Calu3 (cell line): ENCODE measurements around the gene RBM8A. TPM values are rescaled to one million over a fixed set of nuclear protein-coding genes. Genes with fewer than 3 reads are reported as not detected.

Experiments used
- BruUV-seq: library from RNA; stranded (reverse); fragments of 400-500 nt; replicated peaks from 2 replicates; lab custom pipeline; 2021; lab: Mats Ljungman, UMichigan
- CTCF ChIA-PET: fragments of 300-600 bp; sonication (Branson Sonifier 250); formaldehyde crosslinking; loops from one replicate; lab custom pipeline; 2022; ENCODE audit warnings: antibody characterized with exemption; lab: Charles Lee
- DNase-seq: peaks from one replicate; pipeline ENCODE4 v3.0.0; 2022
- H3K27ac Mint-ChIP-seq: one replicate; pipeline ENCODE4 v1.8.0; 2022; ENCODE audit warnings: mixed read lengths; ENCODE audit not compliant: unreplicated experiment
- H3K27me3 Mint-ChIP-seq: one replicate; pipeline ENCODE4 v1.8.0; 2022; ENCODE audit warnings: mixed read lengths; ENCODE audit not compliant: unreplicated experiment
- H3K36me3 Mint-ChIP-seq: one replicate; pipeline ENCODE4 v1.8.0; 2022; ENCODE audit warnings: mild to moderate bottlenecking, moderate library complexity, mixed read lengths; ENCODE audit not compliant: insufficient read depth, unreplicated experiment
- H3K4me1 Mint-ChIP-seq: one replicate; pipeline ENCODE4 v1.8.0; 2022; ENCODE audit warnings: mild to moderate bottlenecking, low read depth, mixed read lengths; ENCODE audit not compliant: unreplicated experiment
- H3K4me3 Mint-ChIP-seq: one replicate; pipeline ENCODE4 v1.8.0; 2022; ENCODE audit warnings: mild to moderate bottlenecking, low read depth, moderate library complexity, mixed read lengths; ENCODE audit not compliant: unreplicated experiment
- H3K9me3 Mint-ChIP-seq: one replicate; pipeline ENCODE4 v1.8.0; 2022; ENCODE audit warnings: low read depth, mixed read lengths; ENCODE audit not compliant: unreplicated experiment
- CTCF ChIP-seq: fragments of 200-600 bp; IDR thresholded peaks from one replicate; pipeline ENCODE4 v1.8.0; 2022; ENCODE audit warnings: antibody characterized with exemption; ENCODE audit not compliant: unreplicated experiment
- intact Hi-C: fragments of 100-400 bp; cut with micrococcal nuclease; formaldehyde crosslinking; loops from one replicate; pipeline ENCODE4 v1.10.0; 2022; ENCODE audit not compliant: unreplicated experiment
- total RNA-seq: library from RNA; stranded (reverse); gene quantifications from 2 replicates; pipeline ENCODE4 v1.2.3, GENCODE V29; 2022

RBM8A gene
- total RNA-seq, 1 experiment from 2014 or later = 177 TPM

DNA sequence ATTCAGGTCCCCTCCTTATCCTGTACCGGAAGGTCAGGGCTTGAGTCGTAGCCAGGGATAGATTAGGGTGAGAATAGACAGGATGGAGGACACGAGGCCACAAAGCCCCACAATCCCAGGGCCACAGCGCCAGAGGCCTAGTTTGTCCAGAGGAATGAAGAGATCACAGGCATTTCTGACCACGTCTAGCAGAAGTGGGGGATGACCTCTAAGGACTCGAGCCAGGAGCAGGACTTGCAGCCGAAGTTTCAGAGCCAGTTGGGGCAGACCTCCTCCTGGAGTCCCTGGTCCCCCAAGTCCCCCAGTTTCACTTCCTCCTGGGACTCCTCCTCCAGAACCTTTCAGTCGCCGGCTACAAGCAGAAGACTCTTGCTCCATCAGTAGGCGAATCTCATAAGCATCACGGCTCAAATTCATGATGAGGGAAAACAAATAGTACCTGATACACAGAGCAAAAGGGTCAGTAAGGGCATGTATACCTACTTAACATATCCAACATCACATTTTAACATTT, 15.1 kb downstream of the RBM8A start:
- Mint-ChIP-seq H3K27ac (no peak overlapping the region), H3K4me3 (no peak overlapping the region), H3K27me3 (no peaks in the 10 kb centered on the region), H3K9me3 (no peaks in the 10 kb centered on the region), H3K36me3 (peaks cover 5% of the 10 kb centered on the region), H3K4me1 (peaks cover 8% of the 10 kb centered on the region)
- DNase-seq = no peak
- TF ChIP-seq CTCF = no peak
- intact Hi-C loops = no loop called here
- CTCF ChIA-PET = interaction anchor here (5.5 kb wide), 1 partner anchor 20 kb away, joined by 53 read pairs; no protein-coding TSS in a partner anchor
- no TSS peak for BruUV-seq

- BruUV-seq = no TSS peak
Measured at GRCh38 chr1:145908653-145909052, 18.6 kb downstream of the RBM8A start.

DNA sequence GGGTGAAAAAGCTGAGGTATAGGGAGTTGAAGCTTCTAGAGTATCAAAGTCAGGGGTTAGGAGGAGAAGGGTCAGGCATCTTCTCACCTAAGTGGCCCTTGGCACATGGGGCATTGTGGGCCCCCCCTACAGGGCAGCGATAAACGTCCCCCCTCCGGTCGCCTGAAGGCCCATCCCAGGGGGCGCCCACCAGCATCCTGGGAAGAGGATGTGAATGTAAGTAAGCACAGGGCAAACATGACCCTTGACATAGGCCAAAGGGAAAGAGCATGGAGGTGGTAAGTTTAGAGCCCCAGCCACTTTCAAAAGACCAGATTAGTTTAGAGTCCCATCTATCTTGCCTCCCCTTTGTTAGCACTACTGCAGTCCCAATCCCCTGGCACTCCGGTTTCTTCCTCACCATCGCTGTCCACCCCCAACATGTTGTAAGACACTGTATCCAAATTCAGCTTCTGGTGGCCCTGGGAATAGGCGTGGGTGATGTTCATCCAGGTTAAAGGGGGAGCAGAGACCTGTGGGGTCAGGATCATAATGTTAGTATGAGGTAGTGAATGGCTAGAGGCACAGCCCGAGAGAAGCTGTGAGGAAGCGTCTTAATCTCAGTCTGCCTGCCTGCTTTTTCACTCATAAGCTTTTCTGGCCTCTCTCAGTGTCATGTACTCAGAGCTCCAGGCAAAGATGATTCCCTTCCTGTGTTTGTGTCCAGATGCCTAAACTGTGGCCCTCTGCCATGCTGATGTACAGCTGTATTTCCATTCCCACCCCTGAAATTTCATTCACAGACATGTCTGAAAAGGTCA, 20.1 kb downstream of the RBM8A start:
- no peaks in the 10 kb centered on the region for H3K4me1 Mint-ChIP-seq
- no peaks in the 10 kb centered on the region for H3K9me3 Mint-ChIP-seq
- intact Hi-C loops = no loop called here
- H3K4me3 Mint-ChIP-seq = no peak overlapping the region
- BruUV-seq = no TSS peak
- no peaks in the 10 kb centered on the region for H3K27me3 Mint-ChIP-seq
- DNase-seq = no peak
- H3K27ac Mint-ChIP-seq = no peak overlapping the region
- TF ChIP-seq CTCF = no peak
- CTCF ChIA-PET = interaction anchor here (1.1 to 5.5 kb wide), 2 partner anchors 11 to 15 kb away, joined by 3 to 53 read pairs; partner anchors contain the start of gene PEX11B
- peaks cover 5% of the 10 kb centered on the region for H3K36me3 Mint-ChIP-seq

More at GRCh38 chr1:145908653-145909052, 18.6 kb downstream of the RBM8A start:
- Mint-ChIP-seq H3K9me3 (no peaks in the 10 kb centered on the region), H3K27me3 (no peaks in the 10 kb centered on the region), H3K4me1 (no peaks in the 10 kb centered on the region), H3K36me3 (peaks cover 5% of the 10 kb centered on the region), H3K4me3 (no peak overlapping the region), H3K27ac (no peak overlapping the region)
- CTCF ChIA-PET = interaction anchor here (0.7 to 5.5 kb wide), 5 partner anchors 17 to 70 kb away, joined by 3 to 53 read pairs (median 4); partner anchors contain the start of genes NUDT17 and RBM8A
- TF ChIP-seq CTCF = no peak
- intact Hi-C loops = no loop called here
- DNase-seq = no peak

DNA sequence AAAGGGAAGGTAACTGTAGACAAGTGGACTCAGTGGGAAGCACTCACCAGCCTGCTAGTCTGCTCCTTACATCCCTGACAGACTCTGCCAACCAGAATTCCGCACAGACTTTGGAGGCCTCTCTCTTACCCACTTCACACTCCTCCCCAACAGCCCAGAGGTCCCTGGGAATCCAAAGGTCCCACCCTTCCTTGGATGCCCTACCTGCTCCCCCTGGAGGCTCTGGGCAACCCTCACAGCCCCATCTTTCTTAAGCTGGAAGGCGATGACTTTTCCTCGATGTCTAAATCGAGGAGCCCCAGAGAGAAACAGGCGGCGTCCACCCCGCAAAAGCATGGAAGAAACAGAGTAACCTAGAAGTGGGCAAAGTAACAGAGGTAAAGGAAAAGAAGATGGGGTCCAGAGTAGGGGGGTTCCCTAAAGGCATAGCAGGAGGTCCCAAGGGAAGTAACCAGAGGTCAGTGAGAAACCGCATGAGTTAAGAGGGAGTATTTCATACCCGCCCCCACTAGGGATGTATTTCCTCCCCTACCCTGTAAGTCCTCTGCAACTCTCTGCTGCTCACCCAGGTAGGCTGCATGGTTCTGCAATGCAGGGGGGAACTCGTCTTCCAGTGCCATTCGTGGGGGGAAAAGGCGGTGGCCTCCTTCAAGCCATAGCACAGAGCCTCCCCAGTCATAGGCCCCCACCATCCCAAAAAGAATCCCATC, 25.8 kb downstream of the RBM8A start:
- Mint-ChIP-seq H3K27ac (no peak overlapping the region), H3K36me3 (no peaks in the 10 kb centered on the region), H3K9me3 (no peaks in the 10 kb centered on the region), H3K4me3 (no peak overlapping the region), H3K4me1 (no peaks in the 10 kb centered on the region), H3K27me3 (no peaks in the 10 kb centered on the region)
- CTCF ChIA-PET = interaction anchor here (0.6 to 1.0 kb wide), 2 partner anchors 9 to 43 kb away, joined by 3 to 5 read pairs; partner anchors contain the start of gene PIAS3
- no peak for TF ChIP-seq CTCF
- intact Hi-C loops = no loop called here
- no TSS peak for BruUV-seq
- DNase-seq = no peak
